HG03139 (cell line): ENCODE data around the gene TP53BP1.

ENCODE experiments used
- ATAC-seq: cut with Tn5 transposase; IDR thresholded peaks from one replicate; pipeline ENCODE4 v1.9.1; 2021; ENCODE audit not compliant: unreplicated experiment

Gene TP53BP1

DNA sequence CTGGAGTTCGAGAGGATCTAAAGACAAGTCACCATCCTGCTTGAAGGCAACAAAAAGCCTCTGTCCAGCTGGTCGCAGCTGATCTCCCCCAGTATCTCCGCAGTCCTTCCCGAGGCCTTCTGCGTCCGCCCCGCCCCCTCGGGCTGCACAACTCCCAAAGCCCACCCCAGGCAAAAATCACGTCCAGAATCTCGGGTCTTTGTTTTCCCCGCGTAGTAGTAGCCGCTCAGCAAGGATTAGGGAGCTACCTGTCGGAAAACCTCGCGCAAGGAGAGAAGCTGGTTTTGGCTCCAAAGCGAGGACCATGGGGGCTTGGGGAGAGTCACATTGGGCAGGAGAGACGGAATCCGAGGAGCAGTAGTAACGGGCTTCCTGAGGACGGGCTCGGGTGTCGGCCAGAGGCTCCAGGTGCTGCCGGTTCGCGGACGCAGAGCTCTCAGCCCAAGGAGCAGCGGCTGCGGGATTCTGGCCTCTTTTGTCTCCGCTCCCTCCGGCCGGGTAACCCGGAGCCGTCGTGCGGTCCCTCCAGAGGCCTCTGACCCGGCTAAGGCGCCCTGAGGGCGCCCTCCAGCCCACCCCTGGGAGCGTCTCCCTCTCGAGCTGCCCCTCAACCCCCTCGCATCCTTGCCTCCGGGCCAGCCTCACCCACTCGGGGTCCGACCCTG lies 122.5 kb downstream of the TP53BP1 start:
- ATAC-seq, result peak; percentile 9

DNA sequence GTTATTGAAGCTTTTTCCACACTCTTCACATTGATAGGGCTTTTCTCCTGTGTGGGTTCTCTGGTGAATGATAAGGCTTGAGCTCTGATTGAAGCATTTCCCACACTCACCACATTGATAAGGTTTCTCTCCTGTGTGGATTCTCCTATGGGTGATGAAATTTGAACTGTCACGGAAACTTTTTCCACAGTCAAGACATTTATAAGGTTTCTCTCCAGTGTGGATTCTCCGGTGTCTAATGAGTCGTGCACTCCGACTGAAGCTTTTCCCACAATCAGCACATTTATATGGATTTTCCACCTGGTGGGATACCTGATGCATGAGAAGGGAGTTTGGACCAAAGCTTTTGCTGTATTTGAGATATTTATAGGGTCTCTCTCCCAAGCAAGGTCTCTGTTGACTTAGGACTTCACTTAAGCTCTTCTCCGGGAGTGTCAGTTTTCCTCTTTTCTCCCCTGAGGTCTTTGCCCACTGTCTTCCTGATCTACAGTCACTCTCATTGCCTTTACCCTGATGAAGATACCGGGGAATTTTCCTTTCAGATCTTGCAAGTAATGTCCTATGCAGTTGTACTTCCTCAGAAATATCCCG lies 131.5 kb downstream of the TP53BP1 start:
- no peak for ATAC-seq

DNA sequence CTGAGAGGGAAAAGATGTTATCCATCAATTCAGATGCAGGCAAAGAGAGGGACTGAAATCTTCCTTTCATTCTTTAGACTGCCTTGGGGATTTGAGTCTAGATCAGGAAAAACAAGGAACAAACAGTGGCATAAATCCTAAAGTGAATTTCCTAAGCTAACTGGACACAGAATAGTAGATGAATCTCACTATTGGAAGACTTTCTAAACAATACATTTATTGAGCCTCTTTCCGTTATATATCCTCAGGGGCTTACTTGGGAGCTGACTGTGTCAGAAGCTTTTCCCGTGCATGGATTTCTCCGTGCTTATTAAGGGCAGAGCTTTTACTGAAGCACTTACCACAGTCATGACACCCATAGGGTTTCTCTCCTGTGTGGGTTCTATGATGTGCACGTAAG lies 132.1 kb downstream of the TP53BP1 start:
- no peak for ATAC-seq
